HG03196 (cell line): ENCODE data around the gene UBN1.

ENCODE experiments used
- ATAC-seq: cut with Tn5 transposase; IDR thresholded peaks from one replicate; pipeline ENCODE4 v1.9.1; 2021; ENCODE audit not compliant: unreplicated experiment

UBN1 gene

DNA sequence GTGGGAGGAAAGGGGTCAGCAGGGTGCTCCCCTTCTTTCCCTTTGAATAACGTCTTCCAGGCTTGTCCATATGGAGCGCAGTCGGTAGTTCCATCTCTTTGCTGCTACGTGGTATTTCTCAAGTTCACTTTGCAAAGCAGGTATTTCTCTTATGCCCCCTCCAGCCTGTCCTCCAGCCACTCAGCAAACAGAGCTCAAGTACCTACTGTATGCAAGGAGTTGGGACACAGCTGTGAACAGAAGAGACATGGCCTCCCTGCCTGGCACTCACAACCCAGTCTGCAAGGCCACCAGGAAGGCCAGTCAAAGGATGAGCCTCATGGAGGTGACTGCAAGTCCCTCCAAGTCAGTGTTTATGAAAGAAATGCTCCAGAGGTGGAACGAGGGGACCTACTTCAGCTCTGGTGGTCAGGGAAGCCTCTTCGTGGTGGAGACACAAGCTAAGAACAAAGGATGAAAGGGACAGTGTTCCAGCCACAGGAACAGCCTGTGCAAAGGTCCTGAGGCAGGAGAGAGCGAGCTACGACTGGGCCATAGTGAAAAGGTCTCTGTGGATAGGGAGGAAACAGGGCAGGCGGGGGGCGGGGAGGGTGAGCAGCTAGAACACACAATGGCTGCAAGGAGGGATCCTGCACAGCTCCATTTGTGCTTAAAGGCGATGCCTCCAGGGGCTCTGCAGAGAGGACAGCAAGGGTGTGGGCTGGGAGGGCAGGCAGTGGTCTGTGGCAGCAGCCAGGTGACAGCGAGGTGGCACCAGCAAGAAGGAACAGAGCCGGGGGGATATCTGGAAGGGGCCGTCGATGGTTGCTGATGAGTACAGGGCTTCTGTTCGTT, 57.0 kb downstream of the UBN1 start:
- ATAC-seq, result no peak

DNA sequence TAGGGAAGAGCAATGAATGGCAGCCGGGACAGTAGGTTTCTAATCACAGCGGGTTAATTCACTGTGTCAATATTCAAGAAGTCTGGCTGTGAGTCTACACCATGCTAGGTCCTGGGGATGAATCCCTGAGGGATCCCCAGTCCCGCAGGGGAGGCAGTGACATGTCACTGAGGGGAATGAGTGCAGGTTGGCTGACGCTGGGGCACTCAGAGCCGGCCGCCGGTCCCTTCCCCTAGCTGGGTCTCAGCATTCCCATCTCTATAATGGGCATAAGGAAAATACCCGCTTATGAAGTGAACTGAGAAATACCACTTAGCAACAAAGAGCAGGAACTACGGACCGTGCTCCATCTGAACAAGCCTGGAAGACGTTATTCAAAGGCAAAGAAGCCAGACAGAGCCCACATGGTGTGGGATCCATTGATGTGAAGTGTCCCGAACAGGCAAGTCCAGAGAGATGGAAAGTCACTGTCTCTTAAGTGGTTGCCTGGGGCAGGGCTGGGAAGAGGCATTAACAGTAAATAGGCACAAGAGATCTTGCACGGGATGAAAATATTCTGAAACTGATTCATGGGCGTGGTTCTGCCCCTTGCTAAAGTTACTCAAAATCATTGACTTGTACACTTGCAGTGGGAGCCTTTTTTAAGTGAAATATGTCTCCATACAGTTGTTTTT, 57.8 kb downstream of the UBN1 start:
- no peak for ATAC-seq

GRCh38 chr16:4908854-4909401, 61.6 kb downstream of the UBN1 start:
- ATAC-seq, result no peak

DNA sequence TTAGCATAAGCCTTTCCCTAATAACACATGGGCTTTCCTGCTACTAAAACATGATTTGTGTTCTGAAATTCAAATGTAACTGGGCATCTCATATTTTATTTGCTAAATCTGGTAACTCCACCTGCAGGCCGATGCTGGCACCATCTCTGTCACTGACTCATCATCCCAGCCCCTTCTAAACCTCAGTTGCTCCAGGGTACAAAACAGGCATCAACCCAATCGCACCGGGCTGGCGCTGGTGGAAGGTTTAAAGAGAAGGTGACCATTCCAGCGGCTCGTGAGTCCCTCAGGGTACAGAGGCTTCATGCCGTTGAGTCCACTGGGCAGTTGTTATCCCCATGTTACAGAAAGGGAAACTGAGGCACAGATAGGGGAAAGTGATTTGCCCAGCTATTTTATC, 62.5 kb downstream of the UBN1 start:
- no peak for ATAC-seq

GRCh38 chr16:4910828-4911227, 63.5 kb downstream of the UBN1 start:
- ATAC-seq, result no peak

DNA sequence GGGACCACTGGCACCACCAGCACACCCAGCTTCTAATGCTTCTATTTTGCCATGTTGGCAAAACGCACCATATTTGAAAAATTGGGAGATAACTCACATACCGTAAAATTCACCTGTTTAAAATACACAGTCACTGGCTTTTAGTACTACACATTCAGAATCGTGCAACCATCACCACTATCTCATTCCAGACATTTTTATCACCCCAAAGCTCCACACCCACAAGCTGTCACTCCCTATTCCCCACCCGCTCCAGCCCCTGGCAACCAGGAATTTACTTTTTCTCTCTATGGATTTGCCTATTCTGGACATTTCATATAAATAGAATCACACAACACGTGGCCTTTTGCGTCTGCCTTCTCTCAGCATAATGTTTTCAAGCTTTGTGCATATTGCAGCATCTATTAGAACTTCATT, 64.7 kb downstream of the UBN1 start:
- no peak for ATAC-seq

- ATAC-seq, result no peak
Measured at GRCh38 chr16:4913130-4913773, 66.0 kb downstream of the UBN1 start.

DNA sequence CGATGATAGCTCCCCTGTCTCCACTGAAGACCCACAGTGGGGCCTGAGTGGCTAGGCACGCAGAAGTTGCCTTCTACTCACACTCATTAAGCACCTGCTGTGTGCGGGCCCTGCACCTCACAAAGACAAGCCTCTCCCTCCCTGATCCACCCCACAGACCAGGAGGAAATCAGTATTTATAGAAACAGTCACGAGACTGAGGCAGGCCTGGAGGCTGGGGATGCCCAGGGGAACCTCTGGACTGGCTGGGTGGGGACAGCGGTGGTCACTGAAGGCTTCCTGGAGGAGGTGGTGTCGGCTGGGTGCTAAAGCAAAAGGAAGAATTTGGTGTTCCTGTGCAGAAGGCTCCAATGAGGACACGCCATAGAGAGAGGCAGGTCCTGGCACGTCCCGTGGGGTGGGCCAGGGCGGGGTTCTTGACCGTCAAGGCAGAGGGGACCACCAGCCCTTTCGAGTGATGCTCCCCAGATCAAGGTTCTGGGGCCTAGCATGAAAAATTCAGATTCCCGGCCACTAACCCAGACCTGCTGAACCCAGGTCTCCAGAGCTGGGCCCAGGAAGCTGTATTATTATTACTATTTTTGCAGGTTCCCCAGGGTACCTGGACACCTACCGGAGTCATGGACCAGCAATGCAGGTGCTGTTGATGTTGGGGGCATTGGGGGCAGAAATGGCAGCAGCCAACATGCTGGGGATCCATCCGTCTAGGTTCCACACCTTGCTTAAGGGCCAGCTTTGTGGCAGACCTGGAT, 66.7 kb downstream of the UBN1 start:
- ATAC-seq, result no peak

DNA sequence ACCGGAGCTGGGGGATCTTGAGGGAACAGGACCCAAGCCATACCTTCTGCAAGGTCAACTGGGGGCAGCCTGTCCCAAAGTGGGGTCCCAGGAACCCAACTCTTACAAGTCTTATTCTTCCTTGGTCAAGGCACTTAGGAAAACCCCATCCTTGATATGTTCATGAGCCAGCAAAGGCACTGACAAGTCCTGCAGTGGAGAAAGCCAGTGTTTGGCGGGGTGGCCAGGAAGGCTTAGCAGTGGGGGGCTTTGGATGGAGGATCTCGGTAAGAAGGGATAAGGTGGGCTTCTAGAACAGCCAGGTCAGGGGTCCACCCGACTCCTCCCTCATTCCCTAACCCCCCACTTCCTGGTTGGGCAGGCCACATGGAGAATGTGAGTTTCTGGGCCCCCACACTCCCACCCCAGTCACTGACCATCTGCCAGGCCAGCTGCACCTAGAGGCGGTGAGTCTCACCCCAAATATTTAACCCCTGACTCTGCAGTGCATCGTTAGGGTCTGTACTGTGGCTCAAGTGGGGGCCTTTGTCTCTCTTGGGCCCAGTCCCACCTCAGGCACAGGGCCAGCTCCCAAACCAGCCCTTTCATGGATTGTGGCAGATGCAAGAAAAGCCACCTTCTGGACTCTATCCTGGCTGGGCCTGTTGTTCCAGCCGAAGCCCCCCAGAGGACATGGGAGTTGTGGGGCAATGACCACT, 67.4 kb downstream of the UBN1 start:
- ATAC-seq, result no peak

DNA sequence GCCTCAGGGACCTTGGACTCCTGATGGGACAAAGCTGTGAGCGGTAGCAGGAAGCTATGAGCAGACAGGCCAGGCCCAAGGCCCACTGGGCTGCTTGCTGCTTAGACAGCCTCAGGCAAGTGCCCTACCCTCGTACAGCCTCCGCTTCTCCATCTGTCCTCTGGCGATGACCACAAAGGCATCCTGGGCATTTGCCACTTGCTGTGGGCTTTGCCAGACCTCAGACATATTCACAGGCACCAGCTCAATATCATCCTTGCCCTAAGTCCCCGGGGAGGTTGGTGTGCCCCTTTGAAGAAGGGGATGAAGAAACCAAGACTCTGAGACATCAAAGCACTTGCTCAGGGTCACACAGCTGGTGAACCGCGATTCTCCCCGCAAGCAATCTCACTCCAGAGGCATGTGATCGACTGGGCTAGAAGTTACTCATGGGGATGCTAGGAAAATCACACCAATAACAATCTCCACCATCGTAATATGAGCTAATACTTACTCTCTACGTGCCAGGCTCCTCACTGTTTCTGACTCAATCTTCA, 68.0 kb downstream of the UBN1 start:
- ATAC-seq, result no peak

DNA sequence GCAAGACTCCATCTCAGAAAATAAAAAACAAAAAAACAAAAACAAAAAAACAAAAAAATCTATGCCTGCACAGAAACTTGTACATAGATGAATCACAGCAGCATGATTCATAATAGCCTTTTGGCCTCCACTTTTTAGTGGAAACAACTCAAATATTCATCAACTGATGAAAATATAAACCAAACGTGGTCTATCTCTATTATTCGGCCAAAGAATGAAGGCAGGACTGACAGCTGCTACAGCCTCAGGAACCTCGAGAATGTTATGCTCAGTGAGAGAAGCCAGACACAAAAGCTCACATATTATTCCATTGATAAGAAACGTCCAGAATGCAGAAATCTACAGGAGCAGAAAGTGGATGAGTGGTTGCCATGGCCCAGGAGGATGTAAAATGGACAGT, 69.8 kb downstream of the UBN1 start:
- no peak for ATAC-seq

DNA sequence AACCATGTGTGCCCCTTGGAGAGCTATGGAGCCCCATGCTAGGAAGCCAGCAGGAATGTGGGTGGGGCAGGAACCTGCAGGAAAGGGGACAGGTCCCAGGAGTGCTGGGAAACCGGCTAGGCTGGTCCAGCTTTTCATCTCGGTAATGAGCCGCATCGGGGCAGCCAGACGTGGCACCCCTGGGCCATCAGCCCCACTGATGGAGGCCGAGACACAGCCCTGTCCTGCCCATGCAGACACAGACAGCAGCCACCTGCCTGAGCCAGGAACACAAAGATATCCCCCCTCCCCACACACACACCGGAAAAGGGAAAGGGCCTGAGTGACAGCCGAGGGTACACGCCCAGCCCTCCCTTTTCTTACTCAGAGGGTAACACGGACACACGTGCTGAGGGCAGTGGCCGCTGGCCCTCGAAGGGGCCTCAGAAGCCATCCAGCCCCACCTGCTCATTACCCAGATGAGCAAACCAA, 71.5 kb downstream of the UBN1 start:
- no peak for ATAC-seq

- no peak for ATAC-seq
Measured at GRCh38 chr16:4920826-4921225, 73.5 kb downstream of the UBN1 start.

DNA sequence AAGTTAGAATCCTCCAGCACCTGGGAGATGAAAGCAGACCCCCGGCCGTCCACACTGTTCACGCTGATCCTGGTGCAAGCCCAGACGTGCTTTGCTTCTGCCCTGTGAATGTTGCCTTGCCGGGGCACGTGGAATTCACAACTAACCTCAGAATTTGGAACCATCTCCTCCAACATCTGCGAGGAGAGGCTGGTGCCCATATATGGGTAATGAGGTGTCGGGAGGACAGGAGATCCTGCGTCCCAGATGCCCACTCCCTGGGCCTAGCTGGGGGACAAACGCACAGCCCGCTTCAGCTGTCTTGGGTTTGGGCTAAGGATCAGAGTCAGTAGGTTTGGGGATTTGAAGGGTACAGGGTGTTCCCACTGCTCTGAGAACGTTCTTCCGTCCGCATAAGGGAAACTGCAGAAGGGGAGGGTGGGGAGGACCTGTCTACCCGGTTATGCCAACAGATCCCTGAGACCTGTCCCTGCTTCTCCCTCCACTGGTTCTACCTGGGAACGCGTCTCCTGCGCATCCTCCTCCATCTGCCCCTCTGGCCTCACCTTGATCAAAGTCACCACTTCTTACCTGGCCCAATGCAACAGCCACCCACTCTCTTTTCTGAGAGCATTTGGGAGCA, 75.6 kb downstream of the UBN1 start:
- ATAC-seq, result no peak

DNA sequence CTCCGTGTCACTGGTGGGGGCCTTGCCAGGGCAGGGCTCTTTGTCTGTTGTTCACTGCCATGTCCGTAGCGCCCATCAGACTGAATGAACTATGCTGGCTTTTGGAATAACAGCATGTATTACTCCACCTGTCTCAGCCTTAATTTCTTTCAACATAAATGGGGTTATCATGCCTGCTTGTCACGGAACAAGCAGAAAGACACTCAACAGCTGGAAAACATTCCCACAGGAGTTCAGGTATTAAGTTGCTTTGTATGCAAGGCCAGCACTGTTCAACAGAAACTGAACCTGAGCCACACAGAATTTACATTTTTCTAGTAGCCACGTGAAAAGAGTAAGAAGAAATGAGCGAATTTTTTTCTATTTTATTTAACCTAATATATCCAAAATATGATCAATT, 76.6 kb downstream of the UBN1 start:
- no peak for ATAC-seq

DNA sequence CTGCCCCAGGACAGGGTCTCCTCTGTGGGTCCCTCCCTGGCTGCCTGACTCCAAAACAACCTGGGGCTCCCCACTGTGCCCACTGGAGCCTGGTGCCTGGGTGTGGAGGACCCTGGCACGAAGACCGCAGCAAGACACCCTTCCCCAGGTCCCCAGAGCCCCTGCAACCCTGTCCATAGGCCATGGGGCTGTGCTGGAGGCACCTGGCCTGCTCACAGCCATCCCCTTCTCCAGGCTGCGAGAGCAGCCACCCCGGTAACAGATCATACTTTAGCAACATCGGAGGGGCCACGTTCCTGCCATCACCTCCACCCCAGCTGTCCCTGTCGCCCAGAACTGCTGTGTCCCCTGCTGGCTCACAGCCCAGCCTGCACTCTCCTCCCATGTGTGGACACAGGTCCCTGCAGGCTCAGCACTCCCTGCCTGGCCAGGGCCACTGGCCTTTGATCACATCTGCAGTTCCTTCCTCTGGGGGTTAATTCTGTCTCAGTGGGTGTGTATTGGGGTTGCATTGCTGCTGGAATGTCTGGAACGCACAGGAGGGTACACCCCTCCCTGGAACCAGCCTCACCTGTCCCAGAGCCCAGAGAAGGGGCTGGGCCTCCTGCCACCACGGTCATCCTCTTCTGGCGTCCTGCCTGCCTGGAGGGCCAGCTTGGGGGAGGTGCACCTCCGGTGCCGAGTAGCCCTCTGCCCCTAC, 77.5 kb downstream of the UBN1 start:
- no peak for ATAC-seq

DNA sequence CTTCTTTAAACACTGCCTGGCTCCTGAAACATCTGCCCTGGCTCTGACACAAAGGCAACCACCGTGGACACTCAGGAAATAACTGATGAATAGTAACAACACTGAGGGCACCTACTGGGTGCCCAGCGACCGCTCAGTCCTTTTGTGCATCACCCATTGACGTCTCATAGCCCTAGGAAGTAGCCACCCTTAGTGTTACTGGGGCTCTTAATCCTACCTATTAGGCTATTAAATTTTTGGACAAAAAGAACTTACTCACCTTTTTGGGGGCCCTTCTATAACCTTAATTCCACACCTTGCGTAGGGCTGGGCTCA, 78.0 kb downstream of the UBN1 start:
- no peak for ATAC-seq

- ATAC-seq, result no peak
Measured at GRCh38 chr16:4925791-4926190, 78.5 kb downstream of the UBN1 start.

DNA sequence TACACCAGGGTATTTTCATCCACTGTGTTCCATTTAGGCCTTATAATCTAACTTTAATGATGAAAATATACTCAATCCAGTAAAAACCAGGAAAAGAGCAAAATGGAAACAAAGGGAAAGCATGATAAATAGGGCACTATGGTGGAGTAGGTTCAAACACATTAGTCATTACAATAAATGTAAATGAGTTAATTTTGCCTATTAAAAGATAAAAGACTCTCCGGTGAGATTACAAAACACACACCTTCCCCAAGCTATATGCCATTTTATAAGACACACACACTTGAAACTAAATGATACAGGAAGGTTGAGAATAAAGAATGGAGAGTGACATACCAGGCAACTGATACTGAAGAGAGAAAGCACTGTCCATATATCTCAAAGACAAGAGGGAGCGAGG, 79.6 kb downstream of the UBN1 start:
- no peak for ATAC-seq
